AG09309 (cell line): ENCODE data around the gene CLNK.

Experiments
- DNase-seq: peaks from one replicate; pipeline ENCODE4 v3.0.0-alpha.2; 2010; ENCODE audit warnings: low read depth
- H3K4me3 ChIP-seq: 2 replicates; pipeline ENCODE4 v1.5.1; 2011; ENCODE audit warnings: mild to moderate bottlenecking, low read depth, low read length, moderate library complexity; ENCODE audit not compliant: control insufficient read depth
- TF ChIP-seq, protein P1 (sequence below): IDR thresholded peaks from 2 replicates; pipeline ENCODE4 v1.5.1; 2011; ENCODE audit warnings: mild to moderate bottlenecking, low read depth, low read length, inconsistent platforms; ENCODE audit not compliant: insufficient read depth, control insufficient read depth; ENCODE audit errors: missing control alignments

Gene CLNK

DNA sequence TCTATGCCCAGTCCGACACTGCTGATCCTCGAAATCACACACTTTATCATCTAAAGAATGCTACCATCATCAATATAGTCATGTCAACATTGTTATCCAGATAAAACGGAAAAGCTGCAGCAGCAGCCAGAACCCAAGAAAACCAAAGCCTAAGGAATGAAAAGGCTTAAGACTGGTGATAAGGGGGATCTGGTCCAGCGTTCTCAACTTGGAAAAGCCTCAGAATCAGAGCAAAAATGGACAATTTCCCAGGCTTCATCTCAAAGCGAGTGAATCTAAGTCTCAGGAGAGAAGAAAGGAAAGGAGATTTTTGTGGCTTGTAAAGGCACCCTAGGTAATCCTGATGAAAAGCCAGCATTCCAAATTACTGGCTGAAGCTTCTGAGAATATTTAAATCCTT is 235.6 kb downstream of the CLNK start:
- TF ChIP-seq, protein P1, sequence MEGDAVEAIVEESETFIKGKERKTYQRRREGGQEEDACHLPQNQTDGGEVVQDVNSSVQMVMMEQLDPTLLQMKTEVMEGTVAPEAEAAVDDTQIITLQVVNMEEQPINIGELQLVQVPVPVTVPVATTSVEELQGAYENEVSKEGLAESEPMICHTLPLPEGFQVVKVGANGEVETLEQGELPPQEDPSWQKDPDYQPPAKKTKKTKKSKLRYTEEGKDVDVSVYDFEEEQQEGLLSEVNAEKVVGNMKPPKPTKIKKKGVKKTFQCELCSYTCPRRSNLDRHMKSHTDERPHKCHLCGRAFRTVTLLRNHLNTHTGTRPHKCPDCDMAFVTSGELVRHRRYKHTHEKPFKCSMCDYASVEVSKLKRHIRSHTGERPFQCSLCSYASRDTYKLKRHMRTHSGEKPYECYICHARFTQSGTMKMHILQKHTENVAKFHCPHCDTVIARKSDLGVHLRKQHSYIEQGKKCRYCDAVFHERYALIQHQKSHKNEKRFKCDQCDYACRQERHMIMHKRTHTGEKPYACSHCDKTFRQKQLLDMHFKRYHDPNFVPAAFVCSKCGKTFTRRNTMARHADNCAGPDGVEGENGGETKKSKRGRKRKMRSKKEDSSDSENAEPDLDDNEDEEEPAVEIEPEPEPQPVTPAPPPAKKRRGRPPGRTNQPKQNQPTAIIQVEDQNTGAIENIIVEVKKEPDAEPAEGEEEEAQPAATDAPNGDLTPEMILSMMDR: no peak
- no peak for DNase-seq
- H3K4me3 ChIP-seq: no peak overlapping the region

DNA sequence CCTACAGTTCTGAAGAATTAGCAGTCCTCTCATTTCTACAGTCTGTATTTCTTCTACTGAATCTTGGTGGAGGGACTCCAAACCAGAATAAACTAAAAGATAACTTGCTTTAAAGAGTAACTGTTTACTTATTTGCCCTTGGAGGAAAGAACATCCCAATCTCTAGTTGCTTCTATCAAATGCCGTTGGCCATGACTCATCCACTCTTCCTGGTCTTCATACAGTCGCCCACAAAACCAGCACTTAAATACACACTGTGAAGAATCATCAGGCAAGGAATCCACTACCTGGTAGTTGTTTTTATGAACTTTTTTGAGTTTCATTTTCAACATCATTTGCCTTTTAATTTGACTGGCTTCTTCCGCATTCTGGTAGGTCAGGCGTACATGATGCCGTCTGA is 241.6 kb downstream of the CLNK start:
- H3K4me3 ChIP-seq: no peak overlapping the region
- DNase-seq: no peak
- TF ChIP-seq, protein P1: no peak

DNA sequence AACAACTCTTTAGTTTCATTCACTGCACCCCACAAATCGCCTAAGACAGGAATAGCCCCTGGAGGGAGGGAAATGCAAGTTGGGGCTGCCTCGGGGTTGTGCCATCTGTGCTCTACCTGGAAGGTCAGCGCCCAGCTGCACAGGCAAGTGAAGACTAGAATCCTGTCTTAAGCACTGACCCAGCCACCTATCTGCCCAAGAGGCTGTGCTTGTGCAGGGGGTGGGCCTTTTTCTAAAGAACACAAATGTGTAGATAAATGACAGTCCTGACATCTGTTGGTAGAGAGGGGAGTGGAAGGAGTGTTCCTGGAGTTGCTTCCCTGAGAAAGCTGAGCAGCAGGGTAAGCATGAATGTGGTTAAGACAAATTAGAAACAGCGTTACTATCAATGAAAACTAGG is 243.1 kb downstream of the CLNK start:
- TF ChIP-seq, protein P1: no peak
- DNase-seq: no peak
- H3K4me3 ChIP-seq: no peak overlapping the region

DNA sequence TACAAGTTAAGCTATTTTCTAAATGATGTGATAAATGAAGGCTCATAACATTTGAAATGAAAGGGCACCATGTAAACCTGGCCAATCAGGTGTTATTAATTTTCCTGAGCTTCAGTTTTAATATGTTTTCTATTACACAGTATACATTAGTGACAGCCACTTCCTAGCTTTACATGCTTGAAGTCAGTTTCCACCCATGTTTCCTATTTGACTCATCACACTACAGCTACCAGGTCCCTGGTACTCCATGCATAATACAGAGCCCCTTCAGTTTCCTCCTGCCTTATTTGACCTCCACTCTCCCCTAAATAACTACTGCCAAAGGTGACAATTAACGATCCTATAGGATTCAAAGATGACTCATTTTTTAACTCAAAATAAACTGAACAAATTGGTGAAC is 245.6 kb downstream of the CLNK start:
- no peak overlapping the region for H3K4me3 ChIP-seq
- no peak for DNase-seq
- TF ChIP-seq, protein P1: no peak

DNA sequence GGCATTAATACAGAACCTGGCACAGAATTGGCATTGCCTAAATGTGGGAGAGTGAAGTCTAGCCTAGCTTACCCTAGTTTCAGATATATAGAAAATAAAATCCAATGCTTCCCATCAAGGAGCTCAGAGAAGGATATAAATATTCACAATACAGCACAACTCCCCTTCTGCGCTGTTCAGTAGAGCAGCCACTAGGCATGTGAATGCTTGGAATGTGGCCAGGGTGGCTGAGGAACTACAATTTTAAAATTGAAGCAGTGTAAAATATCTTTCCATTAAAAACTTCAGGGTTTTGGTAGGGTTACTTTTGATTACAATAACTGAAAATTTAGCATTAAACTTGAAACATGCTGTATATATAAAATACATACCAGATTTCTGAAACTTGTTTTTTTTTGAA is 246.8 kb downstream of the CLNK start:
- TF ChIP-seq, protein P1: no peak
- DNase-seq: no peak
- no peak overlapping the region for H3K4me3 ChIP-seq
